GM23338 (cell line): Measurements from ENCODE around the gene TMEM201. TPM values are rescaled to one million over a fixed set of nuclear protein-coding genes. Genes with fewer than 3 reads are reported as not detected.

ENCODE experiments used
- ATAC-seq: fragments of 200-7000 bp; cut with Tn5 transposase; 3 replicates; pipeline ENCODE4 v1.9.1; 2020
- DNase-seq: peaks from one replicate; pipeline ENCODE4 v3.0.0-alpha.2; 2015; ENCODE audit warnings: low spot score
- H2AFZ ChIP-seq: fragments of 200-600 bp; sonication (generic); 2 replicates; pipeline ENCODE4 v1.8.0; 2016; ENCODE audit warnings: antibody characterized with exemption, mild to moderate bottlenecking, moderate library complexity
- H3F3A ChIP-seq: fragments of 200-600 bp; sonication (generic); replicated peaks from 2 replicates; pipeline ENCODE4 v1.8.0; 2017; ENCODE audit warnings: antibody characterized with exemption, mixed run types, low read depth
- H3K27ac ChIP-seq: fragments of 200-600 bp; sonication (generic); 2 replicates; pipeline ENCODE4 v1.6.1; 2016; ENCODE audit warnings: low read depth
- H3K27me3 ChIP-seq: fragments of 200-600 bp; sonication (generic); 2 replicates; pipeline ENCODE4 v1.8.0; 2016; ENCODE audit warnings: mild to moderate bottlenecking, mixed run types, moderate library complexity; ENCODE audit not compliant: insufficient read depth
- H3K36me3 ChIP-seq: fragments of 200-600 bp; sonication (generic); 2 replicates; pipeline ENCODE4 v1.8.0; 2016; ENCODE audit warnings: mild to moderate bottlenecking; ENCODE audit not compliant: insufficient read depth
- H3K4me1 ChIP-seq: fragments of 200-600 bp; sonication (generic); 2 replicates; pipeline ENCODE4 v1.8.0; 2016; ENCODE audit warnings: mild to moderate bottlenecking, moderate library complexity; ENCODE audit not compliant: insufficient read depth
- H3K4me2 ChIP-seq: fragments of 200-600 bp; sonication (generic); 2 replicates; pipeline ENCODE4 v1.7.1; 2017; ENCODE audit warnings: mixed run types
- H3K4me3 ChIP-seq: fragments of 200-600 bp; sonication (generic); 2 replicates; pipeline ENCODE4 v1.6.1; 2016; ENCODE audit warnings: mixed run types
- H3K79me2 ChIP-seq: fragments of 200-600 bp; sonication (generic); replicated peaks from 2 replicates; pipeline ENCODE4 v1.8.0; 2017; ENCODE audit warnings: mild to moderate bottlenecking; ENCODE audit not compliant: insufficient read depth
- H3K9me2 ChIP-seq: fragments of 200-600 bp; sonication (generic); 2 replicates; pipeline ENCODE4 v1.8.0; 2017; ENCODE audit not compliant: insufficient read depth
- H4K20me1 ChIP-seq: fragments of 200-600 bp; sonication (generic); replicated peaks from 2 replicates; pipeline ENCODE4 v1.8.0; 2017; ENCODE audit warnings: mild to moderate bottlenecking; ENCODE audit not compliant: insufficient read depth
- H3K27ac Mint-ChIP-seq: 2 replicates; pipeline ENCODE4 v1.8.0; 2020; ENCODE audit warnings: inconsistent platforms, mild to moderate bottlenecking, moderate library complexity, mixed read lengths
- H3K27me3 Mint-ChIP-seq: 3 replicates; pipeline ENCODE4 v1.8.0; 2022; ENCODE audit warnings: low read depth, mild to moderate bottlenecking, moderate library complexity, mixed read lengths, inconsistent platforms; ENCODE audit not compliant: insufficient read depth, poor library complexity
- H3K36me3 Mint-ChIP-seq: 3 replicates; pipeline ENCODE4 v1.8.0; 2021; ENCODE audit warnings: low read depth, mild to moderate bottlenecking, inconsistent platforms, moderate library complexity, mixed read lengths
- H3K4me1 Mint-ChIP-seq: 3 replicates; pipeline ENCODE4 v1.8.0; 2020; ENCODE audit warnings: mild to moderate bottlenecking, inconsistent platforms, mixed read lengths
- H3K4me3 Mint-ChIP-seq: 3 replicates; pipeline ENCODE4 v1.8.0; 2021; ENCODE audit warnings: moderate library complexity, mild to moderate bottlenecking, inconsistent platforms, mixed read lengths
- H3K9me3 Mint-ChIP-seq: 3 replicates; pipeline ENCODE4 v1.8.0; 2020; ENCODE audit warnings: moderate library complexity, mild to moderate bottlenecking, inconsistent platforms, mixed read lengths
- EZH2 ChIP-seq: fragments of 200-600 bp; sonication (generic); IDR thresholded peaks from one replicate; pipeline ENCODE4 v1.8.0; 2017; ENCODE audit warnings: antibody characterized with exemption, mild to moderate bottlenecking, low read depth; ENCODE audit not compliant: unreplicated experiment
- EZH2phosphoT487 ChIP-seq: fragments of 200-600 bp; sonication (generic); IDR thresholded peaks from one replicate; pipeline ENCODE4 v1.8.1; 2018; ENCODE audit warnings: antibody characterized with exemption; ENCODE audit not compliant: unreplicated experiment
- JUNB ChIP-seq: IDR thresholded peaks from one replicate; pipeline ENCODE4 v1.6.1; 2016; ENCODE audit warnings: antibody characterized with exemption; ENCODE audit not compliant: unreplicated experiment
- NANOG ChIP-seq: IDR thresholded peaks from 2 replicates; pipeline ENCODE4 v1.6.1; 2016; ENCODE audit warnings: antibody characterized with exemption, borderline replicate concordance
- POLR2AphosphoS5 ChIP-seq: IDR thresholded peaks from 2 replicates; pipeline ENCODE4 v1.6.1; 2016; ENCODE audit warnings: antibody characterized with exemption, low read depth
- STAT1 ChIP-seq: IDR thresholded peaks from one replicate; pipeline ENCODE4 v1.6.1; 2016; ENCODE audit warnings: antibody characterized with exemption; ENCODE audit not compliant: unreplicated experiment
- ZNF114 ChIP-seq: fragments of 250-450 bp; sonication (Bioruptor Pico); IDR thresholded peaks from 2 replicates; pipeline ENCODE4 v1.5.0; 2020; ENCODE audit warnings: mild to moderate bottlenecking, moderate library complexity
- ZNF331 ChIP-seq: fragments of 250-450 bp; sonication (Bioruptor Pico); IDR thresholded peaks from 2 replicates; pipeline ENCODE4 v1.5.0; 2020; ENCODE audit warnings: low read depth, mild to moderate bottlenecking, moderate library complexity
- polyA plus RNA-seq: library from polyadenylated mRNA; unstranded; fragments of >200 nt; fragmentation: Nextera tagmentation; extraction: Ambion mirVana; gene quantifications from 2 replicates; pipeline ENCODE4 v1.2.1, GENCODE V29; 2016
- total RNA-seq: library from RNA; depleted of rRNA; stranded (reverse); fragments of >200 nt; shearing (Covaris generic); gene quantifications from 2 replicates; pipeline ENCODE4 v1.2.3, GENCODE V29; 2014
- TF ChIP-seq, protein P1 (sequence below): IDR thresholded peaks from 2 replicates; pipeline ENCODE4 v1.6.1; 2016; ENCODE audit warnings: antibody characterized with exemption
- TF ChIP-seq, protein P2 (sequence below), 2 experiments: fragments of 200-600 bp in 1 of 2; sonication (generic) in 1 of 2; conservative IDR thresholded peaks; 2 replicates each; pipeline versions ENCODE4 v1.5.1 to v1.6.1; 2016 to 2017; ENCODE audit warnings: antibody characterized with exemption in 2 of 2, low read depth in 2 of 2, mild to moderate bottlenecking in 2 of 2, moderate library complexity in 1 of 2
- TF ChIP-seq, protein P3 (sequence below): fragments of 250-450 bp; sonication (Bioruptor Pico); IDR thresholded peaks from 2 replicates; pipeline ENCODE4 v1.5.0; 2020; ENCODE audit warnings: mild to moderate bottlenecking, moderate library complexity
- TF ChIP-seq, protein P4 (sequence below): IDR thresholded peaks from one replicate; pipeline ENCODE4 v1.6.1; 2018; ENCODE audit warnings: antibody characterized with exemption; ENCODE audit not compliant: unreplicated experiment

TMEM201 gene
- total and polyA plus RNA-seq, 2 experiments from 2014 or later = 11.6 to 27.2 TPM

DNA sequence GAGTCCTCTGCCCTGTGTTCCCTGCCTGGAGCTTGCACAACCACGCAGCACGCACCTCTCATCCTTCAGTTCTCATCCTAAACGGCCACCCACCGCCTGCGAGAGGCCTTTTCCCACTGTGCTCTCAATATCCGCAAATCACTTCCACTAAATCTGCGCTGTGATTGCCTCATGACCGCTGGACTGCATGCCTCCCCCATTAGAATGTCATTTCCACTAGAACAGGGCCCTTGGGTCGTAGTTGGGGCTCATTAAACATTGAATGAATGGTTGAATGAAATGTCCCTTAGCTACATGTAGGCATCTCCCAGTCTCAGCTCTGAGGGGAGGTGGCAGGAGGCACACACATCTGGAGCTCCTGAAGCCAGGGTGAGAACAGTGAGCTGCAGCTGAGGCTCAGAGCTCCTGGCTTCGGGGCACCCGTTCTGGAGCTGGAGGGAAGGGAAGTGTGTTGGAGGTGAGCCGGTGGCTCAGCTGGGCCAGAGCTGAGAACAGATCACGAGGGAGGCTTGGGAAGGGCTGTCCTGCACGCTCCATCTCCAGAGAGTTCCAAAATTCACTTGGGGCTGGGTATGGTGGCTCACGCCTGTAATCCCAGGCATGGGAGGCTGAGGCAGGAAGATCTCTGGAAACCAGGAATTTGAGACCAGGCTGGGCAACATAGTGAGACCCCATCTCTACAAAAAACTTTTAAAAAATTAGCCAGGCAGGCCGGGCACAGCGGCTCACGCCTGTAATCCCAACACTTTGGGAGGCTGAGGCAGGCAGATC, 30.4 kb downstream of the TMEM201 start:
- ATAC-seq = no peak

More for the DNA sequence above, 30.4 kb downstream of the TMEM201 start:
- TF ChIP-seq STAT1 (no peak), ZNF114 (CRISPR knock-in tag) (no peak), NANOG (no peak), JUNB (no peak), EZH2 (no peak), POLR2AphosphoS5 (no peak), ZNF331 (CRISPR knock-in tag) (no peak), EZH2phosphoT487 (no peak)
- TF ChIP-seq, protein P1, sequence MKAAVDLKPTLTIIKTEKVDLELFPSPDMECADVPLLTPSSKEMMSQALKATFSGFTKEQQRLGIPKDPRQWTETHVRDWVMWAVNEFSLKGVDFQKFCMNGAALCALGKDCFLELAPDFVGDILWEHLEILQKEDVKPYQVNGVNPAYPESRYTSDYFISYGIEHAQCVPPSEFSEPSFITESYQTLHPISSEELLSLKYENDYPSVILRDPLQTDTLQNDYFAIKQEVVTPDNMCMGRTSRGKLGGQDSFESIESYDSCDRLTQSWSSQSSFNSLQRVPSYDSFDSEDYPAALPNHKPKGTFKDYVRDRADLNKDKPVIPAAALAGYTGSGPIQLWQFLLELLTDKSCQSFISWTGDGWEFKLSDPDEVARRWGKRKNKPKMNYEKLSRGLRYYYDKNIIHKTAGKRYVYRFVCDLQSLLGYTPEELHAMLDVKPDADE = no peak
- TF ChIP-seq, protein P2, sequence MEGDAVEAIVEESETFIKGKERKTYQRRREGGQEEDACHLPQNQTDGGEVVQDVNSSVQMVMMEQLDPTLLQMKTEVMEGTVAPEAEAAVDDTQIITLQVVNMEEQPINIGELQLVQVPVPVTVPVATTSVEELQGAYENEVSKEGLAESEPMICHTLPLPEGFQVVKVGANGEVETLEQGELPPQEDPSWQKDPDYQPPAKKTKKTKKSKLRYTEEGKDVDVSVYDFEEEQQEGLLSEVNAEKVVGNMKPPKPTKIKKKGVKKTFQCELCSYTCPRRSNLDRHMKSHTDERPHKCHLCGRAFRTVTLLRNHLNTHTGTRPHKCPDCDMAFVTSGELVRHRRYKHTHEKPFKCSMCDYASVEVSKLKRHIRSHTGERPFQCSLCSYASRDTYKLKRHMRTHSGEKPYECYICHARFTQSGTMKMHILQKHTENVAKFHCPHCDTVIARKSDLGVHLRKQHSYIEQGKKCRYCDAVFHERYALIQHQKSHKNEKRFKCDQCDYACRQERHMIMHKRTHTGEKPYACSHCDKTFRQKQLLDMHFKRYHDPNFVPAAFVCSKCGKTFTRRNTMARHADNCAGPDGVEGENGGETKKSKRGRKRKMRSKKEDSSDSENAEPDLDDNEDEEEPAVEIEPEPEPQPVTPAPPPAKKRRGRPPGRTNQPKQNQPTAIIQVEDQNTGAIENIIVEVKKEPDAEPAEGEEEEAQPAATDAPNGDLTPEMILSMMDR (conservative IDR thresholded peaks at IDR 0.05; ENCODE audit: low read depth in 2 of 2) = no peak
- TF ChIP-seq, protein P3, sequence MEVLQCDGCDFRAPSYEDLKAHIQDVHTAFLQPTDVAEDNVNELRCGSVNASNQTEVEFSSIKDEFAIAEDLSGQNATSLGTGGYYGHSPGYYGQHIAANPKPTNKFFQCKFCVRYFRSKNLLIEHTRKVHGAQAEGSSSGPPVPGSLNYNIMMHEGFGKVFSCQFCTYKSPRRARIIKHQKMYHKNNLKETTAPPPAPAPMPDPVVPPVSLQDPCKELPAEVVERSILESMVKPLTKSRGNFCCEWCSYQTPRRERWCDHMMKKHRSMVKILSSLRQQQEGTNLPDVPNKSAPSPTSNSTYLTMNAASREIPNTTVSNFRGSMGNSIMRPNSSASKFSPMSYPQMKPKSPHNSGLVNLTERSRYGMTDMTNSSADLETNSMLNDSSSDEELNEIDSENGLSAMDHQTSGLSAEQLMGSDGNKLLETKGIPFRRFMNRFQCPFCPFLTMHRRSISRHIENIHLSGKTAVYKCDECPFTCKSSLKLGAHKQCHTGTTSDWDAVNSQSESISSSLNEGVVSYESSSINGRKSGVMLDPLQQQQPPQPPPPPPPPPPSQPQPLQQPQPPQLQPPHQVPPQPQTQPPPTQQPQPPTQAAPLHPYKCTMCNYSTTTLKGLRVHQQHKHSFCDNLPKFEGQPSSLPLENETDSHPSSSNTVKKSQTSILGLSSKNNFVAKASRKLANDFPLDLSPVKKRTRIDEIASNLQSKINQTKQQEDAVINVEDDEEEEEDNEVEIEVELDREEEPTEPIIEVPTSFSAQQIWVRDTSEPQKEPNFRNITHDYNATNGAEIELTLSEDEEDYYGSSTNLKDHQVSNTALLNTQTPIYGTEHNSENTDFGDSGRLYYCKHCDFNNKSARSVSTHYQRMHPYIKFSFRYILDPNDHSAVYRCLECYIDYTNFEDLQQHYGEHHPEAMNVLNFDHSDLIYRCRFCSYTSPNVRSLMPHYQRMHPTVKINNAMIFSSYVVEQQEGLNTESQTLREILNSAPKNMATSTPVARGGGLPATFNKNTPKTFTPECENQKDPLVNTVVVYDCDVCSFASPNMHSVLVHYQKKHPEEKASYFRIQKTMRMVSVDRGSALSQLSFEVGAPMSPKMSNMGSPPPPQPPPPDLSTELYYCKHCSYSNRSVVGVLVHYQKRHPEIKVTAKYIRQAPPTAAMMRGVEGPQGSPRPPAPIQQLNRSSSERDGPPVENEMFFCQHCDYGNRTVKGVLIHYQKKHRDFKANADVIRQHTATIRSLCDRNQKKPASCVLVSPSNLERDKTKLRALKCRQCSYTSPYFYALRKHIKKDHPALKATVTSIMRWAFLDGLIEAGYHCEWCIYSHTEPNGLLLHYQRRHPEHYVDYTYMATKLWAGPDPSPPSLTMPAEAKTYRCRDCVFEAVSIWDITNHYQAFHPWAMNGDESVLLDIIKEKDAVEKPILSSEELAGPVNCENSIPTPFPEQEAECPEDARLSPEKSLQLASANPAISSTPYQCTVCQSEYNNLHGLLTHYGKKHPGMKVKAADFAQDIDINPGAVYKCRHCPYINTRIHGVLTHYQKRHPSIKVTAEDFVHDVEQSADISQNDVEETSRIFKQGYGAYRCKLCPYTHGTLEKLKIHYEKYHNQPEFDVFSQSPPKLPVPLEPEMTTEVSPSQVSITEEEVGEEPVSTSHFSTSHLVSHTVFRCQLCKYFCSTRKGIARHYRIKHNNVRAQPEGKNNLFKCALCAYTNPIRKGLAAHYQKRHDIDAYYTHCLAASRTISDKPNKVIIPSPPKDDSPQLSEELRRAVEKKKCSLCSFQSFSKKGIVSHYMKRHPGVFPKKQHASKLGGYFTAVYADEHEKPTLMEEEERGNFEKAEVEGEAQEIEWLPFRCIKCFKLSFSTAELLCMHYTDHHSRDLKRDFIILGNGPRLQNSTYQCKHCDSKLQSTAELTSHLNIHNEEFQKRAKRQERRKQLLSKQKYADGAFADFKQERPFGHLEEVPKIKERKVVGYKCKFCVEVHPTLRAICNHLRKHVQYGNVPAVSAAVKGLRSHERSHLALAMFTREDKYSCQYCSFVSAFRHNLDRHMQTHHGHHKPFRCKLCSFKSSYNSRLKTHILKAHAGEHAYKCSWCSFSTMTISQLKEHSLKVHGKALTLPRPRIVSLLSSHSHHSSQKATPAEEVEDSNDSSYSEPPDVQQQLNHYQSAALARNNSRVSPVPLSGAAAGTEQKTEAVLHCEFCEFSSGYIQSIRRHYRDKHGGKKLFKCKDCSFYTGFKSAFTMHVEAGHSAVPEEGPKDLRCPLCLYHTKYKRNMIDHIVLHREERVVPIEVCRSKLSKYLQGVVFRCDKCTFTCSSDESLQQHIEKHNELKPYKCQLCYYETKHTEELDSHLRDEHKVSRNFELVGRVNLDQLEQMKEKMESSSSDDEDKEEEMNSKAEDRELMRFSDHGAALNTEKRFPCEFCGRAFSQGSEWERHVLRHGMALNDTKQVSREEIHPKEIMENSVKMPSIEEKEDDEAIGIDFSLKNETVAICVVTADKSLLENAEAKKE (CRISPR knock-in tag) = no peak
- TF ChIP-seq, protein P4, sequence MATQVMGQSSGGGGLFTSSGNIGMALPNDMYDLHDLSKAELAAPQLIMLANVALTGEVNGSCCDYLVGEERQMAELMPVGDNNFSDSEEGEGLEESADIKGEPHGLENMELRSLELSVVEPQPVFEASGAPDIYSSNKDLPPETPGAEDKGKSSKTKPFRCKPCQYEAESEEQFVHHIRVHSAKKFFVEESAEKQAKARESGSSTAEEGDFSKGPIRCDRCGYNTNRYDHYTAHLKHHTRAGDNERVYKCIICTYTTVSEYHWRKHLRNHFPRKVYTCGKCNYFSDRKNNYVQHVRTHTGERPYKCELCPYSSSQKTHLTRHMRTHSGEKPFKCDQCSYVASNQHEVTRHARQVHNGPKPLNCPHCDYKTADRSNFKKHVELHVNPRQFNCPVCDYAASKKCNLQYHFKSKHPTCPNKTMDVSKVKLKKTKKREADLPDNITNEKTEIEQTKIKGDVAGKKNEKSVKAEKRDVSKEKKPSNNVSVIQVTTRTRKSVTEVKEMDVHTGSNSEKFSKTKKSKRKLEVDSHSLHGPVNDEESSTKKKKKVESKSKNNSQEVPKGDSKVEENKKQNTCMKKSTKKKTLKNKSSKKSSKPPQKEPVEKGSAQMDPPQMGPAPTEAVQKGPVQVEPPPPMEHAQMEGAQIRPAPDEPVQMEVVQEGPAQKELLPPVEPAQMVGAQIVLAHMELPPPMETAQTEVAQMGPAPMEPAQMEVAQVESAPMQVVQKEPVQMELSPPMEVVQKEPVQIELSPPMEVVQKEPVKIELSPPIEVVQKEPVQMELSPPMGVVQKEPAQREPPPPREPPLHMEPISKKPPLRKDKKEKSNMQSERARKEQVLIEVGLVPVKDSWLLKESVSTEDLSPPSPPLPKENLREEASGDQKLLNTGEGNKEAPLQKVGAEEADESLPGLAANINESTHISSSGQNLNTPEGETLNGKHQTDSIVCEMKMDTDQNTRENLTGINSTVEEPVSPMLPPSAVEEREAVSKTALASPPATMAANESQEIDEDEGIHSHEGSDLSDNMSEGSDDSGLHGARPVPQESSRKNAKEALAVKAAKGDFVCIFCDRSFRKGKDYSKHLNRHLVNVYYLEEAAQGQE = no peak
- Histone ChIP-seq H3K36me3 (no peaks in the 10 kb centered on the region), H3F3A (no peaks in the 10 kb centered on the region), H3K4me2 (no peak overlapping the region), H3K27ac (no peak overlapping the region), H4K20me1 (no peaks in the 10 kb centered on the region), H3K4me3 (no peak overlapping the region), H2AFZ (no peak overlapping the region), H3K27me3 (no peaks in the 10 kb centered on the region), H3K9me2 (no peaks in the 10 kb centered on the region), H3K4me1 (no peaks in the 10 kb centered on the region), H3K79me2 (no peaks in the 10 kb centered on the region)
- Mint-ChIP-seq H3K4me1 (peaks cover 4% of the 10 kb centered on the region; the same call in 2 of the 3 replicates), H3K4me3 (no peak overlapping the region), H3K27ac (no peak overlapping the region), H3K27me3 (peaks cover 10% of the 10 kb centered on the region), H3K36me3 (no peaks in the 10 kb centered on the region), H3K9me3 (no peaks in the 10 kb centered on the region)
- DNase-seq = no peak
